ENCODE measurements around the gene LYZ.

- no peak for TF ChIP-seq REST (IDR thresholded peaks at IDR 0.05; ENCODE audit: insufficient replicate concordance, low read depth)
- TF ChIP-seq CTCF (IDR thresholded peaks at IDR 0.05; ENCODE audit: insufficient read depth, low read length), result no peak
- TF ChIP-seq POLR2AphosphoS5 (IDR thresholded peaks at IDR 0.05; ENCODE audit: low read depth), result no peak
- TF ChIP-seq GABPA (IDR thresholded peaks at IDR 0.05; ENCODE audit: low read depth), result no peak
- TF ChIP-seq SPI1 (IDR thresholded peaks at IDR 0.05; ENCODE audit: borderline replicate concordance, low read depth), result no peak
These were observed 38.7 kb downstream of the LYZ start for GRCh38 chr12:69386921-69387320.
